GM23338 (cell line): ENCODE measurements around the gene F2RL3. TPM values are rescaled to one million over a fixed set of nuclear protein-coding genes. Genes with fewer than 3 reads are reported as not detected.

Source experiments
- ATAC-seq: fragments of 200-7000 bp; cut with Tn5 transposase; 3 replicates; pipeline ENCODE4 v1.9.1; 2020
- DNase-seq: peaks from one replicate; pipeline ENCODE4 v3.0.0-alpha.2; 2015; ENCODE audit warnings: low spot score
- H2AFZ ChIP-seq: fragments of 200-600 bp; sonication (generic); 2 replicates; pipeline ENCODE4 v1.8.0; 2016; ENCODE audit warnings: antibody characterized with exemption, mild to moderate bottlenecking, moderate library complexity
- H3F3A ChIP-seq: fragments of 200-600 bp; sonication (generic); replicated peaks from 2 replicates; pipeline ENCODE4 v1.8.0; 2017; ENCODE audit warnings: antibody characterized with exemption, mixed run types, low read depth
- H3K27ac ChIP-seq: fragments of 200-600 bp; sonication (generic); 2 replicates; pipeline ENCODE4 v1.6.1; 2016; ENCODE audit warnings: low read depth
- H3K27me3 ChIP-seq: fragments of 200-600 bp; sonication (generic); 2 replicates; pipeline ENCODE4 v1.8.0; 2016; ENCODE audit warnings: mild to moderate bottlenecking, mixed run types, moderate library complexity; ENCODE audit not compliant: insufficient read depth
- H3K36me3 ChIP-seq: fragments of 200-600 bp; sonication (generic); 2 replicates; pipeline ENCODE4 v1.8.0; 2016; ENCODE audit warnings: mild to moderate bottlenecking; ENCODE audit not compliant: insufficient read depth
- H3K4me1 ChIP-seq: fragments of 200-600 bp; sonication (generic); 2 replicates; pipeline ENCODE4 v1.8.0; 2016; ENCODE audit warnings: mild to moderate bottlenecking, moderate library complexity; ENCODE audit not compliant: insufficient read depth
- H3K4me2 ChIP-seq: fragments of 200-600 bp; sonication (generic); 2 replicates; pipeline ENCODE4 v1.7.1; 2017; ENCODE audit warnings: mixed run types
- H3K4me3 ChIP-seq: fragments of 200-600 bp; sonication (generic); 2 replicates; pipeline ENCODE4 v1.6.1; 2016; ENCODE audit warnings: mixed run types
- H3K79me2 ChIP-seq: fragments of 200-600 bp; sonication (generic); replicated peaks from 2 replicates; pipeline ENCODE4 v1.8.0; 2017; ENCODE audit warnings: mild to moderate bottlenecking; ENCODE audit not compliant: insufficient read depth
- H3K9me2 ChIP-seq: fragments of 200-600 bp; sonication (generic); 2 replicates; pipeline ENCODE4 v1.8.0; 2017; ENCODE audit not compliant: insufficient read depth
- H4K20me1 ChIP-seq: fragments of 200-600 bp; sonication (generic); replicated peaks from 2 replicates; pipeline ENCODE4 v1.8.0; 2017; ENCODE audit warnings: mild to moderate bottlenecking; ENCODE audit not compliant: insufficient read depth
- H3K27ac Mint-ChIP-seq: 2 replicates; pipeline ENCODE4 v1.8.0; 2020; ENCODE audit warnings: inconsistent platforms, mild to moderate bottlenecking, moderate library complexity, mixed read lengths
- H3K27me3 Mint-ChIP-seq: 3 replicates; pipeline ENCODE4 v1.8.0; 2022; ENCODE audit warnings: low read depth, mild to moderate bottlenecking, moderate library complexity, mixed read lengths, inconsistent platforms; ENCODE audit not compliant: insufficient read depth, poor library complexity
- H3K36me3 Mint-ChIP-seq: 3 replicates; pipeline ENCODE4 v1.8.0; 2021; ENCODE audit warnings: low read depth, mild to moderate bottlenecking, inconsistent platforms, moderate library complexity, mixed read lengths
- H3K4me1 Mint-ChIP-seq: 3 replicates; pipeline ENCODE4 v1.8.0; 2020; ENCODE audit warnings: mild to moderate bottlenecking, inconsistent platforms, mixed read lengths
- H3K4me3 Mint-ChIP-seq: 3 replicates; pipeline ENCODE4 v1.8.0; 2021; ENCODE audit warnings: moderate library complexity, mild to moderate bottlenecking, inconsistent platforms, mixed read lengths
- H3K9me3 Mint-ChIP-seq: 3 replicates; pipeline ENCODE4 v1.8.0; 2020; ENCODE audit warnings: moderate library complexity, mild to moderate bottlenecking, inconsistent platforms, mixed read lengths
- CREB1 ChIP-seq: fragments of 250-450 bp; sonication (Bioruptor Pico); IDR thresholded peaks from 2 replicates; pipeline ENCODE4 v1.5.0; 2020; ENCODE audit warnings: low read depth, mild to moderate bottlenecking, moderate library complexity
- EZH2phosphoT487 ChIP-seq: fragments of 200-600 bp; sonication (generic); IDR thresholded peaks from one replicate; pipeline ENCODE4 v1.8.1; 2018; ENCODE audit warnings: antibody characterized with exemption; ENCODE audit not compliant: unreplicated experiment
- ZNF114 ChIP-seq: fragments of 250-450 bp; sonication (Bioruptor Pico); IDR thresholded peaks from 2 replicates; pipeline ENCODE4 v1.5.0; 2020; ENCODE audit warnings: mild to moderate bottlenecking, moderate library complexity
- ZNF331 ChIP-seq: fragments of 250-450 bp; sonication (Bioruptor Pico); IDR thresholded peaks from 2 replicates; pipeline ENCODE4 v1.5.0; 2020; ENCODE audit warnings: low read depth, mild to moderate bottlenecking, moderate library complexity
- polyA plus RNA-seq: library from polyadenylated mRNA; unstranded; fragments of >200 nt; fragmentation: Nextera tagmentation; extraction: Ambion mirVana; gene quantifications from 2 replicates; pipeline ENCODE4 v1.2.1, GENCODE V29; 2016
- total RNA-seq: library from RNA; depleted of rRNA; stranded (reverse); fragments of >200 nt; shearing (Covaris generic); gene quantifications from 2 replicates; pipeline ENCODE4 v1.2.3, GENCODE V29; 2014
- TF ChIP-seq, protein P1 (sequence below): IDR thresholded peaks from one replicate; pipeline ENCODE4 v1.6.1; 2018; ENCODE audit warnings: antibody characterized with exemption; ENCODE audit not compliant: unreplicated experiment
- TF ChIP-seq, protein P2 (sequence below), 2 experiments: fragments of 200-600 bp in 1 of 2; sonication (generic) in 1 of 2; conservative IDR thresholded peaks; 2 replicates each; pipeline versions ENCODE4 v1.5.1 to v1.6.1; 2016 to 2017; ENCODE audit warnings: antibody characterized with exemption in 2 of 2, low read depth in 2 of 2, mild to moderate bottlenecking in 2 of 2, moderate library complexity in 1 of 2
- TF ChIP-seq, protein P3 (sequence below): fragments of 250-450 bp; sonication (Bioruptor Pico); IDR thresholded peaks from 2 replicates; pipeline ENCODE4 v1.5.0; 2020; ENCODE audit warnings: mild to moderate bottlenecking, moderate library complexity

Gene F2RL3
- total and polyA plus RNA-seq, 2 experiments from 2014 or later = not detected

DNA sequence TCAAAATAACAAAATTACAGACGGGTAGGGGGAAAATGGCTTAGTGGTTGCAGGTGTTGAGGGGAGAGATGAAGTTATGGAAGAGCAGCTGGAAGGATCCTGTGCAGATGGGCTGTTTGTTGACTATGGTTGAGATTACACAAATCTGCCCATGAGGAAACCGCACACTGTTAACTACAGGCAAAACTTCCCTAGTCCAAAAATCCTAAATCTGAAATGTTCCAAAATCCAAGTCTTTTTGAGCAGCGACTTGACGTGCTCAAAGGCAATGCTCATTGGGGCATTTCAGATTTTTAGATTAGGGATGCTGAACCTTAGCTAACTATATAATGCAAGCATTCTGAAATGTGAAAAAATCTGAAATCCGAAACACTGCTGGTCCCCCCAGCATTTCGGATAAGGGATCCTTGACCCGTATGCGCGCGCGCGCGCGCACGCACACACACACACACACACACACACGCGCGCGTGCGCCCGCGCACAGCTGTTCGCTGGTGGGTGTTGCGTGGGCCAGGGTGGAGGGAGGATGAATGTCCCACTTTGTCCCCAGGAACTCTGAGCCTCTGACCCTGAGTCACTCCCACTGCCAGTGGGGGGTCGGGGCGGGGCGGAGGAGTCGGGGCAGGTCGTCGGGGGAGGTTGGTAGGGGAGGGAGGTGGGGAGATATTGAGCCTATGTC lies 6.8 kb downstream of the F2RL3 start:
- peak overlapping the region; percentile 91 for H3K4me3 ChIP-seq
- H3K27me3 ChIP-seq = peaks cover 16% of the 10 kb centered on the region
- no peaks in the 10 kb centered on the region for H3F3A ChIP-seq
- TF ChIP-seq ZNF331 (CRISPR knock-in tag) (no peak), CREB1 (CRISPR knock-in tag) (no peak)
- Mint-ChIP-seq H3K4me3 (peak overlapping the region; percentile 60), H3K36me3 (no peaks in the 10 kb centered on the region), H3K27me3 (peaks cover 27% of the 10 kb centered on the region), H3K9me3 (no peaks in the 10 kb centered on the region; the same call in 2 of the 3 replicates), H3K4me1 (peaks cover 5% of the 10 kb centered on the region; the same call in 1 of the 3 replicates), H3K27ac (no peak overlapping the region)
- peak overlapping the region; percentile 92 for H3K4me2 ChIP-seq
- peak overlapping the region; percentile 97 for H2AFZ ChIP-seq
- no peaks in the 10 kb centered on the region for H4K20me1 ChIP-seq
- H3K79me2 ChIP-seq = no peaks in the 10 kb centered on the region
- no peak for DNase-seq
- no peak overlapping the region for H3K27ac ChIP-seq
- peaks cover 3% of the 10 kb centered on the region; the same call in 1 of the 2 replicates for H3K4me1 ChIP-seq
- no peaks in the 10 kb centered on the region for H3K36me3 ChIP-seq
- peak; percentile 3 for ATAC-seq
- H3K9me2 ChIP-seq = no peaks in the 10 kb centered on the region

DNA sequence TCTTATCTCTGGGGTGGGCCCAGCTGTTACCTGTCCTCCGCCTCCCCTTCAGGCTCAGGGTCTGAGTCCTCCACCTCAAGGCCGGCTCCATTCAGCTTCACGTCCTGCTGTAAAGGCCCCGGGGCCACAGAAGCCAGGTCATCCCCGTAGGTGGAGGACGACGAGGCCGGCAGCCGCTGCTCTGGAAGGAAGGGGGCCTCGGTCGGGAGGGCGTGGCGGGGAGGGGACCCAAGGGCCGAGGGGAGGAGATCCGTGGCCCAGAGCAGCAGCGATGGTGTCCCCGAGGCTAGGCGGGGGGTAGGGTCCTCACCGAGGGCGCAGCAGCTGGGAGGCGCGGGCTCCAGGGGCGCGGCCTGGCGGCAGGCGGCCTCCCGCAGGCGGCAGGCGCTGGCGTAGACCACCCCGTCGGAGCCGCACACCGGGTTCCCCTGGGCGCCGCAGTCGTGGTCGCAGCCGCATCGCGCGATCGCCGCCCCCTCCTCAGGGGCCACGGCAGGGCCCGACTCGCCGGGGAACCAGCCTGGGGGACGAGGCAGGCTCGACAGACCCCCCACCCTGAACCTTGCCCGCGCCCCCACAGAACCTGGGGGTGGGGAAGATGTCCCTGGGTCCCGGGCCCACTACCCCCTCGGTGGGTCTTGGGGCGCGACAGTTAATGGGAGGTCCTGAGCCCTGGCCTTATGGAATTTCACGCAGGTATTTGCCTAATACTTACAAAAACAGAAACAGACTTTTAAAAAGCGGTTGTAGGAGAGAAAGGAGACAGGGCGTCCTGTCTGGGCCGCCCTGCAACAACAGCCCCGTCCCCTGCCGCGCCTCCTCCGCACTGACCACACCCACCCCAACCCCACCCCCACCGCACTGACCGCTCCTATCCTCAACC lies 7.6 kb downstream of the F2RL3 start:
- H3K27me3 ChIP-seq = peaks cover 16% of the 10 kb centered on the region
- no peaks in the 10 kb centered on the region for H3K36me3 ChIP-seq
- no peaks in the 10 kb centered on the region for H4K20me1 ChIP-seq
- peak overlapping the region; percentile 91 for H3K4me3 ChIP-seq
- H3K4me1 ChIP-seq = peaks cover 3% of the 10 kb centered on the region; the same call in 1 of the 2 replicates
- DNase-seq (peak; percentile 63), ATAC-seq (peak; percentile 21)
- peak overlapping the region; percentile 92 for H3K4me2 ChIP-seq
- Mint-ChIP-seq H3K27me3 (peaks cover 23% of the 10 kb centered on the region), H3K36me3 (no peaks in the 10 kb centered on the region), H3K9me3 (no peaks in the 10 kb centered on the region; the same call in 2 of the 3 replicates), H3K4me1 (peaks cover 5% of the 10 kb centered on the region; the same call in 1 of the 3 replicates), H3K27ac (no peak overlapping the region), H3K4me3 (peak overlapping the region; percentile 78)
- no peak overlapping the region for H3K27ac ChIP-seq
- no peaks in the 10 kb centered on the region for H3F3A ChIP-seq
- H3K79me2 ChIP-seq = no peaks in the 10 kb centered on the region
- H3K9me2 ChIP-seq = no peaks in the 10 kb centered on the region
- peak overlapping the region; percentile 97 for H2AFZ ChIP-seq
- TF ChIP-seq ZNF114 (CRISPR knock-in tag) = no peak
- no peak for TF ChIP-seq EZH2phosphoT487
- TF ChIP-seq, protein P1, sequence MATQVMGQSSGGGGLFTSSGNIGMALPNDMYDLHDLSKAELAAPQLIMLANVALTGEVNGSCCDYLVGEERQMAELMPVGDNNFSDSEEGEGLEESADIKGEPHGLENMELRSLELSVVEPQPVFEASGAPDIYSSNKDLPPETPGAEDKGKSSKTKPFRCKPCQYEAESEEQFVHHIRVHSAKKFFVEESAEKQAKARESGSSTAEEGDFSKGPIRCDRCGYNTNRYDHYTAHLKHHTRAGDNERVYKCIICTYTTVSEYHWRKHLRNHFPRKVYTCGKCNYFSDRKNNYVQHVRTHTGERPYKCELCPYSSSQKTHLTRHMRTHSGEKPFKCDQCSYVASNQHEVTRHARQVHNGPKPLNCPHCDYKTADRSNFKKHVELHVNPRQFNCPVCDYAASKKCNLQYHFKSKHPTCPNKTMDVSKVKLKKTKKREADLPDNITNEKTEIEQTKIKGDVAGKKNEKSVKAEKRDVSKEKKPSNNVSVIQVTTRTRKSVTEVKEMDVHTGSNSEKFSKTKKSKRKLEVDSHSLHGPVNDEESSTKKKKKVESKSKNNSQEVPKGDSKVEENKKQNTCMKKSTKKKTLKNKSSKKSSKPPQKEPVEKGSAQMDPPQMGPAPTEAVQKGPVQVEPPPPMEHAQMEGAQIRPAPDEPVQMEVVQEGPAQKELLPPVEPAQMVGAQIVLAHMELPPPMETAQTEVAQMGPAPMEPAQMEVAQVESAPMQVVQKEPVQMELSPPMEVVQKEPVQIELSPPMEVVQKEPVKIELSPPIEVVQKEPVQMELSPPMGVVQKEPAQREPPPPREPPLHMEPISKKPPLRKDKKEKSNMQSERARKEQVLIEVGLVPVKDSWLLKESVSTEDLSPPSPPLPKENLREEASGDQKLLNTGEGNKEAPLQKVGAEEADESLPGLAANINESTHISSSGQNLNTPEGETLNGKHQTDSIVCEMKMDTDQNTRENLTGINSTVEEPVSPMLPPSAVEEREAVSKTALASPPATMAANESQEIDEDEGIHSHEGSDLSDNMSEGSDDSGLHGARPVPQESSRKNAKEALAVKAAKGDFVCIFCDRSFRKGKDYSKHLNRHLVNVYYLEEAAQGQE = no peak
- TF ChIP-seq, protein P2, sequence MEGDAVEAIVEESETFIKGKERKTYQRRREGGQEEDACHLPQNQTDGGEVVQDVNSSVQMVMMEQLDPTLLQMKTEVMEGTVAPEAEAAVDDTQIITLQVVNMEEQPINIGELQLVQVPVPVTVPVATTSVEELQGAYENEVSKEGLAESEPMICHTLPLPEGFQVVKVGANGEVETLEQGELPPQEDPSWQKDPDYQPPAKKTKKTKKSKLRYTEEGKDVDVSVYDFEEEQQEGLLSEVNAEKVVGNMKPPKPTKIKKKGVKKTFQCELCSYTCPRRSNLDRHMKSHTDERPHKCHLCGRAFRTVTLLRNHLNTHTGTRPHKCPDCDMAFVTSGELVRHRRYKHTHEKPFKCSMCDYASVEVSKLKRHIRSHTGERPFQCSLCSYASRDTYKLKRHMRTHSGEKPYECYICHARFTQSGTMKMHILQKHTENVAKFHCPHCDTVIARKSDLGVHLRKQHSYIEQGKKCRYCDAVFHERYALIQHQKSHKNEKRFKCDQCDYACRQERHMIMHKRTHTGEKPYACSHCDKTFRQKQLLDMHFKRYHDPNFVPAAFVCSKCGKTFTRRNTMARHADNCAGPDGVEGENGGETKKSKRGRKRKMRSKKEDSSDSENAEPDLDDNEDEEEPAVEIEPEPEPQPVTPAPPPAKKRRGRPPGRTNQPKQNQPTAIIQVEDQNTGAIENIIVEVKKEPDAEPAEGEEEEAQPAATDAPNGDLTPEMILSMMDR (conservative IDR thresholded peaks at IDR 0.05; ENCODE audit: low read depth in 2 of 2) = no peak
- TF ChIP-seq, protein P3, sequence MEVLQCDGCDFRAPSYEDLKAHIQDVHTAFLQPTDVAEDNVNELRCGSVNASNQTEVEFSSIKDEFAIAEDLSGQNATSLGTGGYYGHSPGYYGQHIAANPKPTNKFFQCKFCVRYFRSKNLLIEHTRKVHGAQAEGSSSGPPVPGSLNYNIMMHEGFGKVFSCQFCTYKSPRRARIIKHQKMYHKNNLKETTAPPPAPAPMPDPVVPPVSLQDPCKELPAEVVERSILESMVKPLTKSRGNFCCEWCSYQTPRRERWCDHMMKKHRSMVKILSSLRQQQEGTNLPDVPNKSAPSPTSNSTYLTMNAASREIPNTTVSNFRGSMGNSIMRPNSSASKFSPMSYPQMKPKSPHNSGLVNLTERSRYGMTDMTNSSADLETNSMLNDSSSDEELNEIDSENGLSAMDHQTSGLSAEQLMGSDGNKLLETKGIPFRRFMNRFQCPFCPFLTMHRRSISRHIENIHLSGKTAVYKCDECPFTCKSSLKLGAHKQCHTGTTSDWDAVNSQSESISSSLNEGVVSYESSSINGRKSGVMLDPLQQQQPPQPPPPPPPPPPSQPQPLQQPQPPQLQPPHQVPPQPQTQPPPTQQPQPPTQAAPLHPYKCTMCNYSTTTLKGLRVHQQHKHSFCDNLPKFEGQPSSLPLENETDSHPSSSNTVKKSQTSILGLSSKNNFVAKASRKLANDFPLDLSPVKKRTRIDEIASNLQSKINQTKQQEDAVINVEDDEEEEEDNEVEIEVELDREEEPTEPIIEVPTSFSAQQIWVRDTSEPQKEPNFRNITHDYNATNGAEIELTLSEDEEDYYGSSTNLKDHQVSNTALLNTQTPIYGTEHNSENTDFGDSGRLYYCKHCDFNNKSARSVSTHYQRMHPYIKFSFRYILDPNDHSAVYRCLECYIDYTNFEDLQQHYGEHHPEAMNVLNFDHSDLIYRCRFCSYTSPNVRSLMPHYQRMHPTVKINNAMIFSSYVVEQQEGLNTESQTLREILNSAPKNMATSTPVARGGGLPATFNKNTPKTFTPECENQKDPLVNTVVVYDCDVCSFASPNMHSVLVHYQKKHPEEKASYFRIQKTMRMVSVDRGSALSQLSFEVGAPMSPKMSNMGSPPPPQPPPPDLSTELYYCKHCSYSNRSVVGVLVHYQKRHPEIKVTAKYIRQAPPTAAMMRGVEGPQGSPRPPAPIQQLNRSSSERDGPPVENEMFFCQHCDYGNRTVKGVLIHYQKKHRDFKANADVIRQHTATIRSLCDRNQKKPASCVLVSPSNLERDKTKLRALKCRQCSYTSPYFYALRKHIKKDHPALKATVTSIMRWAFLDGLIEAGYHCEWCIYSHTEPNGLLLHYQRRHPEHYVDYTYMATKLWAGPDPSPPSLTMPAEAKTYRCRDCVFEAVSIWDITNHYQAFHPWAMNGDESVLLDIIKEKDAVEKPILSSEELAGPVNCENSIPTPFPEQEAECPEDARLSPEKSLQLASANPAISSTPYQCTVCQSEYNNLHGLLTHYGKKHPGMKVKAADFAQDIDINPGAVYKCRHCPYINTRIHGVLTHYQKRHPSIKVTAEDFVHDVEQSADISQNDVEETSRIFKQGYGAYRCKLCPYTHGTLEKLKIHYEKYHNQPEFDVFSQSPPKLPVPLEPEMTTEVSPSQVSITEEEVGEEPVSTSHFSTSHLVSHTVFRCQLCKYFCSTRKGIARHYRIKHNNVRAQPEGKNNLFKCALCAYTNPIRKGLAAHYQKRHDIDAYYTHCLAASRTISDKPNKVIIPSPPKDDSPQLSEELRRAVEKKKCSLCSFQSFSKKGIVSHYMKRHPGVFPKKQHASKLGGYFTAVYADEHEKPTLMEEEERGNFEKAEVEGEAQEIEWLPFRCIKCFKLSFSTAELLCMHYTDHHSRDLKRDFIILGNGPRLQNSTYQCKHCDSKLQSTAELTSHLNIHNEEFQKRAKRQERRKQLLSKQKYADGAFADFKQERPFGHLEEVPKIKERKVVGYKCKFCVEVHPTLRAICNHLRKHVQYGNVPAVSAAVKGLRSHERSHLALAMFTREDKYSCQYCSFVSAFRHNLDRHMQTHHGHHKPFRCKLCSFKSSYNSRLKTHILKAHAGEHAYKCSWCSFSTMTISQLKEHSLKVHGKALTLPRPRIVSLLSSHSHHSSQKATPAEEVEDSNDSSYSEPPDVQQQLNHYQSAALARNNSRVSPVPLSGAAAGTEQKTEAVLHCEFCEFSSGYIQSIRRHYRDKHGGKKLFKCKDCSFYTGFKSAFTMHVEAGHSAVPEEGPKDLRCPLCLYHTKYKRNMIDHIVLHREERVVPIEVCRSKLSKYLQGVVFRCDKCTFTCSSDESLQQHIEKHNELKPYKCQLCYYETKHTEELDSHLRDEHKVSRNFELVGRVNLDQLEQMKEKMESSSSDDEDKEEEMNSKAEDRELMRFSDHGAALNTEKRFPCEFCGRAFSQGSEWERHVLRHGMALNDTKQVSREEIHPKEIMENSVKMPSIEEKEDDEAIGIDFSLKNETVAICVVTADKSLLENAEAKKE (CRISPR knock-in tag) = no peak
